Ishikawa (cell line): ENCODE results near the gene LAMA3.

Source experiments
- CEBPB ChIP-seq: IDR thresholded peaks from 2 replicates; pipeline ENCODE4 v1.6.1; 2012
- CREB1 ChIP-seq: IDR thresholded peaks from 2 replicates; pipeline ENCODE4 v1.6.1; 2012; ENCODE audit warnings: low read depth
- EGR1 ChIP-seq: IDR thresholded peaks from 2 replicates; pipeline ENCODE4 v1.6.1; 2012
- EP300 ChIP-seq: IDR thresholded peaks from 2 replicates; pipeline ENCODE4 v1.6.1; 2012; ENCODE audit warnings: borderline replicate concordance
- MAX ChIP-seq: IDR thresholded peaks from 2 replicates; pipeline ENCODE4 v1.6.1; 2012
- RAD21 ChIP-seq: IDR thresholded peaks from 2 replicates; pipeline ENCODE4 v1.6.1; 2012; ENCODE audit warnings: low read depth
- REST ChIP-seq: IDR thresholded peaks from 2 replicates; pipeline ENCODE4 v1.6.1; 2012; ENCODE audit warnings: low read depth, mild to moderate bottlenecking
- TAF1 ChIP-seq: IDR thresholded peaks from 2 replicates; pipeline ENCODE4 v1.6.1; 2012; ENCODE audit warnings: low read depth, mild to moderate bottlenecking
- TEAD4 ChIP-seq: IDR thresholded peaks from 2 replicates; pipeline ENCODE4 v1.6.1; 2012
- YY1 ChIP-seq: IDR thresholded peaks from 2 replicates; pipeline ENCODE4 v1.6.1; 2012; ENCODE audit warnings: low read depth

- TF ChIP-seq MAX (no peak), RAD21 (no peak), EP300 (no peak), TEAD4 (no peak), REST (no peak), CEBPB (no peak), EGR1 (no peak), CREB1 (no peak), TAF1 (no peak), YY1 (no peak)
These were observed 67.6 kb downstream of the LAMA3 start for GRCh38 chr18:23756590-23757436.
